Bronchial epithelial cell (primary cell): Measurements from ENCODE around the gene APOBEC3F. TPM values are rescaled to one million over a fixed set of nuclear protein-coding genes. Genes with fewer than 3 reads are reported as not detected.
"Not testable (repeated sequence)": the region's sequence is repeated elsewhere in the genome, so short reads cannot be mapped to it uniquely, and the experiment has no call there.

Experiments
- DNase-seq: peaks from one replicate; pipeline ENCODE4 v3.0.0-alpha.2; 2010; ENCODE audit warnings: low read depth
- FAIRE-seq: peaks from 2 replicates; lab custom pipeline; 2011; peaks lifted over from hg19 to GRCh38; lab: Jason Lieb, UNC
- H3K27me3 ChIP-seq: 2 replicates; pipeline ENCODE4 v1.5.1; 2011; ENCODE audit warnings: low read length; ENCODE audit not compliant: control insufficient read depth, insufficient read depth
- H3K36me3 ChIP-seq: 2 replicates; pipeline ENCODE4 v1.5.1; 2011; ENCODE audit warnings: low read length; ENCODE audit not compliant: control insufficient read depth, insufficient read depth
- H3K4me3 ChIP-seq: 2 replicates; pipeline ENCODE4 v1.5.1; 2011; ENCODE audit warnings: mild to moderate bottlenecking, low read depth, low read length, control low read depth
- total RNA-seq: library from RNA; depleted of rRNA; stranded (reverse); fragments of >200 nt; gene quantifications from 2 replicates; pipeline ENCODE4 v1.2.1, GENCODE V29; 2014
- TF ChIP-seq, protein P1 (sequence below): IDR thresholded peaks from 2 replicates; pipeline ENCODE4 v1.5.1; 2011; ENCODE audit warnings: mild to moderate bottlenecking, moderate library complexity, low read length, control low read depth, inconsistent platforms; ENCODE audit not compliant: insufficient read depth, severe bottlenecking

Gene APOBEC3F
- total RNA-seq, 1 donor from 2014 or later, result 0.79 TPM

DNA sequence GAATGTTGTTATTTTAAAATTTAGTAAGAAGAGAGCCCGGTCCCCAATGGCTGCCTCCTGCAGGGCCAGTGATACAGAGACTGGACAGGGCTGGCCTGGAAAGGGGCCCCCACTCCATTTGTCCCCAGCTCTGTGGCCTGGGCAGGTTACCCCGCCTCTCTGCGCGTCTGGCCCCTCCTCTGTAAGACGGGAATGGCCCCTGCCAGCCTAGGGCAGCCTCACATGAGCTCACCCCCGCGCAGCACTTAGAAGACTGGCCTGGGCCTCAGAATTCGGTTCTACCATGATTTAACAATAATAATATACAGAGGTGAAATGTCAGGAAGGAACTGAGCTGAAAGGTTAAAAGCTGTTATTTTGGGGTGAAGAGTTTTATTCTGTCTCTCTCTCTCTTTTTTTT is 37.7 kb downstream of the APOBEC3F start:
- no peak for FAIRE-seq
- TF ChIP-seq, protein P1, sequence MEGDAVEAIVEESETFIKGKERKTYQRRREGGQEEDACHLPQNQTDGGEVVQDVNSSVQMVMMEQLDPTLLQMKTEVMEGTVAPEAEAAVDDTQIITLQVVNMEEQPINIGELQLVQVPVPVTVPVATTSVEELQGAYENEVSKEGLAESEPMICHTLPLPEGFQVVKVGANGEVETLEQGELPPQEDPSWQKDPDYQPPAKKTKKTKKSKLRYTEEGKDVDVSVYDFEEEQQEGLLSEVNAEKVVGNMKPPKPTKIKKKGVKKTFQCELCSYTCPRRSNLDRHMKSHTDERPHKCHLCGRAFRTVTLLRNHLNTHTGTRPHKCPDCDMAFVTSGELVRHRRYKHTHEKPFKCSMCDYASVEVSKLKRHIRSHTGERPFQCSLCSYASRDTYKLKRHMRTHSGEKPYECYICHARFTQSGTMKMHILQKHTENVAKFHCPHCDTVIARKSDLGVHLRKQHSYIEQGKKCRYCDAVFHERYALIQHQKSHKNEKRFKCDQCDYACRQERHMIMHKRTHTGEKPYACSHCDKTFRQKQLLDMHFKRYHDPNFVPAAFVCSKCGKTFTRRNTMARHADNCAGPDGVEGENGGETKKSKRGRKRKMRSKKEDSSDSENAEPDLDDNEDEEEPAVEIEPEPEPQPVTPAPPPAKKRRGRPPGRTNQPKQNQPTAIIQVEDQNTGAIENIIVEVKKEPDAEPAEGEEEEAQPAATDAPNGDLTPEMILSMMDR, result no peak

DNA sequence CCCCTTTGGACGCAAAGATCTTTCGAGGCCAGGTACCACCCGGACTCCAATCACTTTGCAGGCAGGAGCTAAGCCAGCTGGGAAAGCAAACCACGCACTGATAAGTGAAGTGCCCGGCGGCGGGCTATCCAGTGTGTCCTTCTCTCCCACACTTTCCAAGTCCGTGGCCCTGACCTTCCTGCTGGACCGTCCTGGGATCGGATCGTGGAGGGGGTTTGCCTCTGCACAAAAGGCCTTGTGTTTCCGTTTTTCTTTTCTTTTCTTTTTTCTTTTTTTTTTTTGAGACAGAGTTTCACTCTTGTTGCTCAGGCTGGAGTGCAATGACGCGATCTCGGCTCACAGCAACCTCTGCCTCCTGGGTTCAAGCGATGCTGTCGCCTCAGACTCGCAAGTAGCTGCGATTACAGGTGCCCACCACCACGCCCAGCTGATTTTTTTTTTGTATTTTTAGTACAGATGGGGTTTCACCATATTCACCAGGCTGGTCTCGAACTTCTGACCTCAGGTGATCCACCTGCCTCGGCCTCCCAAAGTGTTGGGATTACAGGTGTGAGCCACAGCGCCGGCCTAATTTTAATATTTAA is 38.5 kb downstream of the APOBEC3F start:
- DNase-seq, H3K4me3 ChIP-seq, FAIRE-seq, H3K36me3 ChIP-seq, H3K27me3 ChIP-seq: not testable (repeated sequence)

More for the DNA sequence above, 37.7 kb downstream of the APOBEC3F start:
- no peaks in the 10 kb centered on the region for H3K27me3 ChIP-seq
- no peaks in the 10 kb centered on the region for H3K36me3 ChIP-seq
- H3K4me3 ChIP-seq, result no peak overlapping the region
- DNase-seq, result no peak

DNA sequence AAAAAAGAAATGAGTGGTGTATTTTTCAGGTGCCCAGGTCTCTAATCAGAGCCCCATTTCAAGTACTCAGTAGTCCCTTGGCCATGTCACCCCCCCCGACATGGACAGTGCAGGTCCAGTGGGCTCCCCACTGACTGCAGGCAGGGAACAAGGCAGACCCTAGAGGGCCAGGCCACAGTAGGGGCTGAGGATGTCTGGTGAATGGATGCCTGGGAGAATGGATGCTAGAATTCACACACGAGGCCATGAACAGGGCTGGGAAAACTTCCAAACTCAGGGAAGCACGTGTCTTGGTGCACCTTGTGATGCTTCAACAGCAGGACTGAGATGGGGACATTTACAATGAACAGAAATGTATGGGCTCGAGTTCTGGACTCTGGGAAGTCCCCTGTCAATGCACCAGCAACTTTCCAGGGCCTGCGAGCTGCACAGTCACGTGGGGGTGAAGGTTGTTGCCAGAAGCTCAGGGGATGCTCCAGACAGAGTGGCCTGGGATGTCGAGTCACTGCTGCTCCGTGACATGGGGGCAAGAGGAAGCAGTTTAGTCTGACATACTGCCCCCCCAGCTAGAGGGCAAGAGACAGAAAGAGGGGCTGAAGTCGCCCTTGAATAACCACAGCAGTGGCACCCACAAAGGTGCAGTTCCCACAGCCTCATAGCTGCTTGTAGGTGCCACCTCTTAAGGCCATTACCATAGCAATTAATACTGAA is 39.5 kb downstream of the APOBEC3F start:
- FAIRE-seq (peak; percentile 83), DNase-seq (no peak)
- H3K27me3 ChIP-seq, result no peaks in the 10 kb centered on the region

DNA sequence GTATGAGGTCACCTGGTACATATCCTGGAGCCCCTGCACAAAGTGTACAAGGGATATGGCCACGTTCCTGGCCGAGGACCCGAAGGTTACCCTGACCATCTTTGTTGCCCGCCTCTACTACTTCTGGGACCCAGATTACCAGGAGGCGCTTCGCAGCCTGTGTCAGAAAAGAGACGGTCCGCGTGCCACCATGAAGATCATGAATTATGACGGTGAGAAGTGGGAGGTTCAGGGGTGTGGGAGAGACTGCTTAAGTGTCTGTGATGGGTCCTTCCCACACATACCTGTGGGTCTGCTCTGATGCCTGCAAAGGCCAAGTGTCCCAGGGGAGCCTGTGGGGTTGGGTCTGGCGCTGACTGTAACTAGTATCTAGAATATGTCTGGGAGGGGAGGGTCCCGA is 40.4 kb downstream of the APOBEC3F start:
- H3K27me3 ChIP-seq, result no peaks in the 10 kb centered on the region
- DNase-seq (no peak), FAIRE-seq (no peak)
- no peaks in the 10 kb centered on the region for H3K36me3 ChIP-seq
- H3K4me3 ChIP-seq, result no peak overlapping the region
- TF ChIP-seq, protein P1, result no peak

More for the DNA sequence above, 39.5 kb downstream of the APOBEC3F start:
- no peaks in the 10 kb centered on the region for H3K36me3 ChIP-seq
- TF ChIP-seq, protein P1, result no peak
- no peak overlapping the region for H3K4me3 ChIP-seq

DNA sequence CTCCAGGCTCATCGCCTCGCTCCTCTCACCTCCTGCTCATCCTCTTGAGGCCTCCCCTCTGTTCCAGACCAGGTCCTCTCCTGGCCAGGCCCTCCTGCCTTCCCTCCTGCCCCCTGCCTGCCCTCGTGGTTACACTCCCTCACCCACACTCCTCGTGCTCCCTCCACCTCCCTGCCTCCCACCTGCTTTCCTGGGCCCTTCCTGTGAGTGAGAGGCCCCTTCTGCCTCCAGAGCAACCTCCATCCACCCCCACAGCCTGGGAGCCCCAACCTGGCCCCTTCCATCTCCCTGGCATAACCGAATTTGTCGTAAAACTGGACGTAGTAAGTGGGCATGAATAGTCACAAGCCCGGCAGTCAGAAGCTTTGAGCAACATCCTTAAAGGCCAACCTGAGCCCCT is 40.9 kb downstream of the APOBEC3F start:
- TF ChIP-seq, protein P1, result no peak
- no peak for FAIRE-seq
- Histone ChIP-seq H3K36me3 (no peaks in the 10 kb centered on the region), H3K4me3 (no peak overlapping the region), H3K27me3 (no peaks in the 10 kb centered on the region)
- DNase-seq, result no peak

DNA sequence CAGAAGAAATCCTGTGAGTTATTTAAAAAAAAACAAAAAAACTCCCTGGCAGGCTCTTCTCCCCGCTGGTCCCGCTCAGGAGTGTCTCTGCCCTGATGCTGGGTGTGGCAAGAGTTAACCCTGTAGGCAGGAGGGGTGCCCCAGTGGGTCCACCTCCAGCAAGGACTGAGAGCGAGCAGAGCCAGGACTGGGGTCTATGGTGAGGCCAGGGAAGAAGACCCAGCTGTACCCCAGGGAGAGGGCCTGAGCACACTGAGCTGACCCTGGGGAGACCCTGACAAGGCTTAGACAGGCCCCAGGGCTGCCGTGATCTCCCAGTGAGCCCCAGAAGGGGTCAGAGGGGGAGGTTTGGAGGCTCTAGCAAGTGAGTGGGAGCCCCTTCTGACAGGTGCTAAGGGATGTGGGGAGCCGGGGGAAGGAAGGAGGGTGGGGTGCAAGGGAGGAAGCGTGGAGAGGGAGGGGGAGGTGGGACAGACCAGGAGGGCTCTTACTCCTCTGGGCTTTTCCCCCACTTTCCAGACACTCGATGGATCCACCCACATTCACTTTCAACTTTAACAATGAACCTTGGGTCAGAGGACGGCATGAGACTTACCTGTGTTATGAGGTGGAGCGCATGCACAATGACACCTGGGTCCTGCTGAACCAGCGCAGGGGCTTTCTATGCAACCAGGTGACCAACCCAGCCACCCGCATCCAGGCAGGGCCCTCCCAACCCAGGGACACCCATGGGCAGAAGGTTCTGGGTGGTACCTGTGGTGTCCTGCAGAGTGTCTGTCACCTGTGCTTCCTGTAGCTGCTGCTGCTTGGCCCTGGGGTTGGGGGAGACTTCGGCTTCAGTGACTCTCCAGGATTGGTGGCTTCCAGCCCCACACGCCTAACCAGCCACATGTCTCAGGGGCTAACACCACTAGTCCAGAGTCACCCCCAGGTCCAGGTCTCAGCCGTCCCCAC is 42.8 kb downstream of the APOBEC3F start:
- no peak overlapping the region for H3K4me3 ChIP-seq
- H3K27me3 ChIP-seq, result no peaks in the 10 kb centered on the region
- DNase-seq (no peak), FAIRE-seq (no peak)
- TF ChIP-seq, protein P1, result no peak
- H3K36me3 ChIP-seq, result no peaks in the 10 kb centered on the region
